SJSA1 (cell line): ENCODE measurements around the gene SLC35G2. TPM values are rescaled to one million over a fixed set of nuclear protein-coding genes. Genes with fewer than 3 reads are reported as not detected.
"Not testable (repeated sequence)": the region's sequence is repeated elsewhere in the genome, so short reads cannot be mapped to it uniquely, and the experiment has no call there.

Source experiments
- DNase-seq, 2 experiments: peaks; one replicate each; pipeline ENCODE4 v3.0.0-alpha.2; 2015 to 2020; ENCODE audit warnings: low spot score in 2 of 2, low read depth in 1 of 2
- H3K27ac ChIP-seq: fragments of 250-450 bp; sonication (Bioruptor Pico); 2 replicates; pipeline ENCODE4 v1.5.1; 2020; ENCODE audit warnings: mild to moderate bottlenecking, moderate library complexity
- H3K27me3 ChIP-seq: fragments of 250-450 bp; sonication (Bioruptor Pico); replicated peaks from 2 replicates; pipeline ENCODE4 v1.5.1; 2020; ENCODE audit warnings: mild to moderate bottlenecking, moderate library complexity
- H3K36me3 ChIP-seq: fragments of 250-450 bp; sonication (Bioruptor Pico); 2 replicates; pipeline ENCODE4 v1.5.1; 2020; ENCODE audit warnings: mild to moderate bottlenecking
- H3K4me1 ChIP-seq: fragments of 250-450 bp; sonication (Bioruptor Pico); replicated peaks from 2 replicates; pipeline ENCODE4 v1.6.1; 2021; ENCODE audit warnings: mild to moderate bottlenecking
- H3K4me3 ChIP-seq: fragments of 250-450 bp; sonication (Bioruptor Pico); 2 replicates; pipeline ENCODE4 v1.5.1; 2020; ENCODE audit warnings: mild to moderate bottlenecking
- H3K9me3 ChIP-seq: fragments of 250-450 bp; sonication (Bioruptor Pico); replicated peaks from 2 replicates; pipeline ENCODE4 v1.5.1; 2020; ENCODE audit warnings: mild to moderate bottlenecking
- total RNA-seq: library from RNA; depleted of rRNA; stranded (reverse); fragments of >200 nt; shearing (Covaris generic); gene quantifications from 2 replicates; pipeline ENCODE4 v1.2.3, GENCODE V29; 2014

Gene SLC35G2
- total RNA-seq, 1 experiment from 2014 or later = 39.4 TPM

DNA sequence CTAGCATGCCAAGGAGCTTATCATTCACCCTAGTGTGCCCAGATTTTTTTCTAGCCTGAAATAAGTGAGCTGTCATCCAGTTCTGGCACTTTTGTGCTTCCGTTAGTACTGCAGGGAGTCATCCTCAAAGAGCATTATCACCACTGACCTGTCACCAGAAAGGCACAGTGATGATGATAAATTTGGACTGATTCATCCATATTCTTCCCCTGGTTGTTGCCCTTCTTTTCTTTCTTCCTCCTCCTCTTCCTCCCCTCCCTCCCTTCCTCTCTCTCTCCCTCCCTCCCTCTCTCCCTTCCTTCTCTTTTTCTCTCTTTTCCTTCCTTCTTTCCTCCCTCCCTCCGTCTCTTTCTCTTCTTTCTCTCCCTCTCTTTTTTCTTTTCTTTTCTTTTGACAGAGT, 21.3 kb downstream of the SLC35G2 start:
- H3K36me3 ChIP-seq = peaks cover 19% of the 10 kb centered on the region
- no peak overlapping the region for H3K27ac ChIP-seq
- H3K4me3 ChIP-seq = no peak overlapping the region
- peaks cover 55% of the 10 kb centered on the region for H3K4me1 ChIP-seq
- no peak for DNase-seq
- no peaks in the 10 kb centered on the region for H3K27me3 ChIP-seq
- no peaks in the 10 kb centered on the region for H3K9me3 ChIP-seq

DNA sequence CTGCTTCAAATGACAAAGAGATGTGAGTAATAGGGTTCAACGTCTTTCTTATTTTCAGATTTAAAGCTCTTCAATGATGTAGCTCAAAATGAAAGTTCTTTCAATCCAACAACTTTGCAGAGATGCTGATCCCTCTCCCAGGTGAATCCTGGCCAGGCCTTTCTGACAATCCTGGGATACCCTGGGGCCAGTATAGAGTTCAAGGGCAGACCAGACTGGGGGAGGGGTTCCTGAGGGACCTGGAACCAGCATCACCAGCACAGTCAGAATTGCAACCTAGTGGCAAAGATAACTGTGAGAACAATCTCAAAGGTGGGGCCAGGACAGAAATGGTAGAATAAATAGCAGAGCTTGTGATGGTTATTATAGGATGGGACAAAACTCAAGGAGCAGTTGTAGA, 23.4 kb downstream of the SLC35G2 start:
- Histone ChIP-seq H3K9me3 (no peaks in the 10 kb centered on the region), H3K36me3 (peaks cover 16% of the 10 kb centered on the region), H3K27ac (no peak overlapping the region), H3K27me3 (no peaks in the 10 kb centered on the region), H3K4me3 (no peak overlapping the region), H3K4me1 (peaks cover 37% of the 10 kb centered on the region)
- no peak for DNase-seq

DNA sequence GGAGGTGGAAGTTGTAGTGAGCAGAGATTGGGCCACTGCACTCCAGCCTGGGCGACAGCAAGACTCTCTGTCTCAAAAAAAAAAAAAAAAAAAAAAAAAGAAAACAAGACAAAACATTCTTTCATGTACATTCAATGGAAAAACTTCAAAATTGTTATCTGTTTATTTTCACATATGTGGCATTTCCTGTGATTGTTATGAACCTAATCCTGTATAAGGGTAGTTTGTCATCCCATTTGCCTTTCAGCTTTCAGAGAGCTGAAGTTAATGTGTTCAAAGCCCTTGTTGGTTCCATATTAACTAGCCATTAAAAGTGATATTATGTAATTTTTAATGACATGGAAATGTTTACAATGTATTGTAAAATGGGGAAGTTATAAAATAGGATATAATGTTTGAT, 25.8 kb downstream of the SLC35G2 start:
- Histone ChIP-seq H3K4me3 (no peak overlapping the region), H3K36me3 (peaks cover 15% of the 10 kb centered on the region; the same call in 1 of the 2 replicates)

DNA sequence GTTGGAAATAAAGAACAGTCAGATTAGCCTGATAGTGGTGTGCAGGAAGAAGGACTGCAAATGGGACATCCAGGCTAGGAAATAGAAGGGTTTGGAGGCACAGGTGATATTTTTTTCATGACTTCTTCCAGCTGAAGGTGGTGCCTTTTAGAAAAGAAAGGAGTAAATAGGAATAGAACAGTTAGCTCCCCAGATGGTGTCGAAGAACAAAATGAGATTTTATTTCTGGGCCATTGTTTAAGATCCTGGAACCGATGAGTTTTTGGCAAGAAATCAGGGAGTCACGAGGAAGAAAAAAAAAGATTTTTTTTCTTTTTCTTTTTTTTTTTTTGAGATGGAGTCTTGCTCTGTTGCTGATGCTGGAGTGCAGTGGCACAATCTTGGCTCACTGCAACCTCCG, 33.3 kb downstream of the SLC35G2 start:
- Histone ChIP-seq H3K9me3 (no peaks in the 10 kb centered on the region), H3K4me3 (no peak overlapping the region), H3K36me3 (peaks cover 28% of the 10 kb centered on the region), H3K4me1 (peaks cover 19% of the 10 kb centered on the region), H3K27ac (no peak overlapping the region), H3K27me3 (no peaks in the 10 kb centered on the region)
- DNase-seq = no peak

More for the DNA sequence above, 25.8 kb downstream of the SLC35G2 start:
- H3K27ac ChIP-seq = peak overlapping the region; percentile 2; the same call in 1 of the 2 replicates
- no peaks in the 10 kb centered on the region for H3K27me3 ChIP-seq
- H3K9me3 ChIP-seq = no peaks in the 10 kb centered on the region
- peak in 1 of 2 experiments; percentile 47 for DNase-seq
- H3K4me1 ChIP-seq = peaks cover 32% of the 10 kb centered on the region

DNA sequence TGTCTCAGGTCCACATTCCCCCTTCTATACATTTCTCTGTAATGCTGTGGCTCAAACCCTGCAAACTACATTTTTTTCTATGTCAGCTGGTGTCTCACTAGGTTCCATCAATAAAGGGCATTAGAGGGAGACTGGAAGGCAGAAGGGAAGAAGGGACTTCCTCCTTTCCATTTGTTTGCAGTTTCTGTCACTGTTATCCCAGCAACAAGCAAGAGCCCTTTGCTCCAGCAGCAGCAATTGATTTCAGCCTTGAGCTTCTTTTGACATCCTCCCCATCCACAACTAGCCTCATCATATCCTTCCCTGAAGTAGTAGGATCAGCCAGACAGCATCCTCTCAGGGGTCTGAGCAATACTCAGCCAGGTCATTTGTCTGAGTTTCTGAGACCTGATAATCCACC, 37.7 kb downstream of the SLC35G2 start:
- no peak overlapping the region for H3K4me3 ChIP-seq
- peaks cover 32% of the 10 kb centered on the region for H3K36me3 ChIP-seq
- H3K4me1 ChIP-seq = peaks cover 9% of the 10 kb centered on the region
- H3K27me3 ChIP-seq = no peaks in the 10 kb centered on the region
- H3K27ac ChIP-seq = no peak overlapping the region
- H3K9me3 ChIP-seq = no peaks in the 10 kb centered on the region
- DNase-seq = no peak

DNA sequence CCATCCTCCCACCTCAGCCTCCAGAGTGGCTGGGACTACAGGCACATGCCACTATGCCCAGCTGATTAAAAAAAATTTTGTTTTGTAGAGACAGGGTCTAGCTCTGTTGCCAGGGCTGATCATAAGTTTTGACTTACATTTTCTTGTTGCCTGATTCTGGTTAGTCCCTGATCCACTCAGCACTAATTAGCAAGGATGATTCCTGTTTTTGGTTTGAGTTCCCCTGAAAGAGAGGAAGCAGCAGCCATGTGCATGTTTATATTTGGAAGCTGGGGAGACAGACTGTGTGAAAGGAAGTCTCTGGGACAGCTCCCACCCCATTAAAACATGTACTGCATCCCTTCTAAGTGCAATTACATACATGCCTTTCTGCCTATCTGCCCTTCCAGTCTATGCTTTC, 39.5 kb downstream of the SLC35G2 start:
- no peaks in the 10 kb centered on the region for H3K27me3 ChIP-seq
- DNase-seq = no peak
- no peaks in the 10 kb centered on the region; the same call in 1 of the 2 replicates for H3K9me3 ChIP-seq
- no peak overlapping the region for H3K27ac ChIP-seq
- H3K4me3 ChIP-seq = no peak overlapping the region
- H3K4me1 ChIP-seq = peaks cover 12% of the 10 kb centered on the region
- peaks cover 39% of the 10 kb centered on the region for H3K36me3 ChIP-seq

DNA sequence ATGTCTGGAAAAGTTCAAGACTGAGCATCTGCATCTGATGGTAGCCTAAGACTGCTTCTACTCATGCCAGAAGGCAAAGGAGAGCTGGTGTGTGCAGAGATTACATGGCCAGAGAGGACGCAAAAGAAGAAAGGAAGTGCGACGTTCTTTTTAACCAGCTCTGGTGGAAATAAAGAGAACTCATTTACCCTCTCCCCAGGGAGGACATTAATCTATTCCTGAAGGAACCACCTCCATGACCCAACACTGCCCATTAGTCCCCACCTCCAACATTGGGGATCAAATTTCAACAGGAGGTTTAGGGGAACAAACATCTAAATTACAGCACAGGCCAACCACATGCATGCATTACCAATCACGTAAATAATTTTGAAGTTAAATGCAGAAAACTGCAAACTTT, 41.6 kb downstream of the SLC35G2 start:
- no peak overlapping the region for H3K27ac ChIP-seq
- no peaks in the 10 kb centered on the region; the same call in 1 of the 2 replicates for H3K9me3 ChIP-seq
- no peak for DNase-seq
- no peak overlapping the region; the same call in 1 of the 2 replicates for H3K4me3 ChIP-seq
- H3K27me3 ChIP-seq = no peaks in the 10 kb centered on the region
- peaks cover 36% of the 10 kb centered on the region for H3K36me3 ChIP-seq
- peaks cover 16% of the 10 kb centered on the region for H3K4me1 ChIP-seq

DNA sequence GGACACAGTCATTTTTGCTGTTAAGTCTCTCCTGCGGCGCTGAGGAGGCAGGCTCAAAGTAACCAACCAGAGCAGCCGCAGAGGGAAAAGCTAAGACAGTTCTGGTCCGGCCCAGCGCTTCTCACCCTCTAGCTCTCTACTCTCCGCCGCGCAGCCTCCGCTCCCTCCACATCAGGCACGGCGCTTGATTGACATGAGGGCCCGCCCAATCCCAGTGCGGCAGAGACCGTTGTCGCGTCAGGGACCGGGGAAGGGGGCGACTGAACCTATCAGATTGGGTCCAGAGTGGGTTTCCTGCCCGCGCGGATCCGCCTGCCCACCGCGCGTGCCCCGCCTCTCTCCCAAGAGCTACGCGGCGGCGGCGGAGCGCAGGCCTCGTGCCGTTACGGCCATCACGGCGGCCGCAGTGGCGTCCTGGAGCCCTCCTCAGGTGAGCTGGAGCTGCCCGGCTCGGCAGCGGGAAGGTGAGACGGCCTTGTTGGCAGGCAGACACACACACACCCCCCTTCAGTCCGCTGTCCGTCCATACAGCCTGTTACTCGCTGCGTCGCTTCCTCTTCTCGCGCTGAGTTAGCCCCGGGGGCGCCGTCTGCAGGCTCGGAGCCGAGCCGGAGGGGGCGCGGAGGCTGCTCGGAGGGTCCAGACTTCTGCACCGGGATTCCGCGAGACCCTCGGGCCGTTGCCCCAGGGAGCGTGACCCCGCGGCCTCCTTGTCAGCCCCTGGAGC, 43.1 kb downstream of the SLC35G2 start, which contains the start of gene NCK1:
Gene NCK1 (plus strand): TSS at position 319 of the 727 bp plus-strand sequence. CDS start 65,794 bp downstream, outside the sequence.
- no peaks in the 10 kb centered on the region; the same call in 1 of the 2 replicates for H3K9me3 ChIP-seq
- peaks cover 23% of the 10 kb centered on the region for H3K36me3 ChIP-seq
- H3K27me3 ChIP-seq = no peaks in the 10 kb centered on the region
- peaks cover 16% of the 10 kb centered on the region for H3K4me1 ChIP-seq
- DNase-seq = peak; percentile 97 to 98
- peak within 1 kb of the TSS; percentile 80 for H3K4me3 ChIP-seq
- peak within 1 kb of the TSS; percentile 63 for H3K27ac ChIP-seq

DNA sequence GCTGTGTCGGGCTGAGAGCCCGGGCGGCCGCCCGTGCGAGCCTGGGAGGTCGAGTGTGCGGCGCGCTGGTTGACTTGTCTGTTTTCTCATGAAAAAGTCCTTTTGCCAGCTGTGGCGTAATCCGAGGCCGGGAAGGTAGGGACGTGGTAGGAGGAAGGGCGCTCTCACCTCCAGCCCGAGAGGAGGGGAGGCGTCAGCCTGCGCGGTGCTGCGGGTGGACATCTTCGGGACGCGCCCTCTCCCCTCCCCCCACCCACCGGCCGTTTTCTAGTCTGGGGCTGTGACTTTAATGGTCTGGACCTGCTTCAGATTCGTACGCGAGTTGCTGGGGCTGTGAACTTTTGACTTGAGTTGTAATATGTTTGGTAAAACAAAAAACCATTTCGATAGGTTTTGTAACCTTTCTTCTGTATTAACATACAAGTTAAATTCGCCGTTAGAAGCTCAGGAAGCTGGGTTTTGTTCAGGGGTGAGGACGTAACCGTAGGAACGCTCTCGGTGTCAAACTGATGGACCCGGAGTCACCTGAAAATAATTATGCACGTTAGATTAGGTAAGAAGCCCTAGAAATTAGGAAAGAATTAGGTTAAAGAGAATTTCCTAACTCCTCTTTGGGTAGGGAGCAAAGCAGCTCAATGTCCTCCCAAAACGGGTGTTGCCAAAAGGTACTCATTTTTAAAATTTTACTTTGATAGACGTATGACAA, 43.8 kb downstream of the SLC35G2 start:
- DNase-seq = peak in 1 of 2 experiments; percentile 50
- peaks cover 16% of the 10 kb centered on the region for H3K4me1 ChIP-seq
- H3K36me3 ChIP-seq = peaks cover 22% of the 10 kb centered on the region; the same call in 1 of the 2 replicates
- H3K4me3 ChIP-seq = peak overlapping the region; percentile 80
- H3K9me3 ChIP-seq = no peaks in the 10 kb centered on the region; the same call in 1 of the 2 replicates
- no peaks in the 10 kb centered on the region for H3K27me3 ChIP-seq
- peak overlapping the region; percentile 63 for H3K27ac ChIP-seq

DNA sequence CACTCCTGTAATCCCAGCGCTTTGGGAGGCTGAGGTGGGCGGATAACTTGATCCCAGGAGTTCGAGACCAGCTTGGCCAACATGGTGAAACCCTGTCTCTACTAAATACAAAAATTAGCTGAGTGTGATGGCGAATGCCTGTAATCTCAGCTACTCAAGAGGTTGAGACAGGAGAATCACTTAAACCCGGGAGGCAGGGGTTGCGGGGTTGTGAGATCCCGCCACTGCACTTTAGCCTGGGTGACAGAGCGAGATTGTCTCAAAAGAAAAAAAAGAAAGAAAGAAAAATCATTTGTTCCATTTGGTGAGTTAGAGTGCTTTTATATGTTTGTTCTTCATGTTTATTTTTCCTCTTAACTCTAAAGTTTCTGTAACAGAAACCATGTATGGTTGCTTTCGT, 50.4 kb downstream of the SLC35G2 start:
- H3K27ac ChIP-seq = no peak overlapping the region
- no peak for DNase-seq
- no peak overlapping the region for H3K4me3 ChIP-seq
- peaks cover 2% of the 10 kb centered on the region for H3K4me1 ChIP-seq
- H3K9me3 ChIP-seq = no peaks in the 10 kb centered on the region
- peaks cover 31% of the 10 kb centered on the region for H3K36me3 ChIP-seq
- H3K27me3 ChIP-seq = no peaks in the 10 kb centered on the region

DNA sequence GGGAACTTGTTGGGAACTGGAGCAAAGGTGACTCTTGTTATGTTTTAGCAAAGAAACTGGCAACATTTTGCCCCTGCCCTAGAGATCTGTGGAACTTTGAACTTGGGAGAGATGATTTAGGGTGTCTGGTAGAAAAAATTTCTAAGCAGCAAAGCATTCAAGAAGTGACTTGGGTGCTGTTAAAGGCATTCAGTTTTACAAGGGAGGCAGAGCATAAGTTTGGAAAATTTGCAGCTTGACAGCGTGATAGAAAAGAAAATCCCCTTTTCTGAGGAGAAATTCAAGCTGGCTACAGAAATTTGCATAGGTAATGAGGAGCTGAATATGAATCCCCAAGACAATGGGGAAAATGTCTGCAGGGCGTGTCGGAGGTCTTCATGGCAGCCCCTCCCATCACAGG, 53.3 kb downstream of the SLC35G2 start:
- not testable (repeated sequence) for H3K4me1 ChIP-seq, H3K27me3 ChIP-seq, H3K27ac ChIP-seq, H3K9me3 ChIP-seq, DNase-seq, H3K4me3 ChIP-seq
- H3K36me3 ChIP-seq = peaks cover 45% of the 10 kb centered on the region

DNA sequence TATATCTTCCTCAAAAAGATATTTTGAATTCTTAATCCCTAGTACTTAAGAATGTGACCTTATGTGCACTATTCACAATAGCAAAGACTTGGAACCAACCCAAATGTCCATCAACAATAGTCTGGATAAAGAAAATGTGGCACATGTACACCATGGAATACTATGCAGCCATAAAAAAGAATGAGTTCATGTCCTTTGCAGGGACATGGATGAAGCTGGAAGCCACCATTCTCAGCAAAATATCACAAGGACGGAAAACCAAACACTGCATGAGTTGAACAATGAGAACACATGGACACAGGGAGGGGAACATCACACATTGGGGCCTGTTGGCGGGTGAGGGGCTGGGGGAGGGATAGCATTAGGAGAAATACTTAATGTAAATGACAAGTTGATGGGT, 60.6 kb downstream of the SLC35G2 start:
- DNase-seq, H3K4me3 ChIP-seq, H3K4me1 ChIP-seq: not testable (repeated sequence)

DNA sequence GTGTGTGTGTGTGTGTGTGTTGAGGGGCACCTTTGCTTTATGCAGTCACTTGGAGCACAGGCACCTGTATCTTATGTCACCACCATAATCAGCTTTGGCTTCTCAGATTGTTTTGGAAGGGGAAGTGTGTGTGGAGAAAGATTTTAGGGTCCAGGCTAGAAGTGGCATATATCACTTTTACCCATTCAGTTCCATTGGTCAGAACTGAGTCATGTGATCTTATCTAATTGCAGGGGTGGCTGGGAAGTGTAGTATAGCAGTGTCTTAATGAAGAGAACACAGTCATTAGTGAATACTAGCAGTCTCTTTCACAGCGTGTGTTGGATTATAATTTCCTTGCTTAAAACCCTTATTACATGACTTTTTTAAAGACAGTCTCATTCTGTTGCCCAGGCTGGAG, 63.6 kb downstream of the SLC35G2 start:
- Histone ChIP-seq H3K4me1 (no peaks in the 10 kb centered on the region), H3K4me3 (no peak overlapping the region), H3K36me3 (peaks cover 21% of the 10 kb centered on the region), H3K27ac (no peak overlapping the region), H3K27me3 (no peaks in the 10 kb centered on the region), H3K9me3 (no peaks in the 10 kb centered on the region)
- no peak for DNase-seq

More for the DNA sequence above, 60.6 kb downstream of the SLC35G2 start:
- peaks cover 32% of the 10 kb centered on the region for H3K36me3 ChIP-seq
- not testable (repeated sequence) for H3K9me3 ChIP-seq, H3K27ac ChIP-seq, H3K27me3 ChIP-seq
